ENCODE data around the gene RNF31.

RNF31 gene

GRCh38 chr14:24171422-24172260 is 24.3 kb downstream of the RNF31 start, which contains the start of gene REC8:
REC8 (plus strand) TSS chr14:24172080; CDS start chr14:24172553, 473 bp downstream.
- Histone ChIP-seq H3K36me3 (ENCODE audit: control insufficient read depth in 5 of 5, insufficient read depth in 5 of 5, low read length in 5 of 5) (peaks cover 2 to 58% (median 34%) of the 10 kb centered on the region in 5 donors), H3K9me3 (ENCODE audit: control insufficient read depth in 5 of 5, low read length in 5 of 5) (no peaks in the 10 kb centered on the region), H3K4me3 (ENCODE audit: low read depth in 1 of 5, low read length in 5 of 5) (peak within 1 kb of the TSS in 3 of 5 donors; percentile 22 to 50 (median 43)), H3K27ac (ENCODE audit: low read depth, low read length) (no peak within 1 kb of the TSS), H3K9ac (ENCODE audit: low read length in 5 of 5) (no peak within 1 kb of the TSS), H3K27me3 (ENCODE audit: control insufficient read depth in 5 of 5, insufficient read depth in 4 of 5, low read length in 5 of 5) (no peaks in the 10 kb centered on the region), H3K4me1 (ENCODE audit: control insufficient read depth in 5 of 5, insufficient read depth in 5 of 5, low read length in 5 of 5) (peaks cover 0 to 11% (median 5%) of the 10 kb centered on the region in 5 donors)

DNA sequence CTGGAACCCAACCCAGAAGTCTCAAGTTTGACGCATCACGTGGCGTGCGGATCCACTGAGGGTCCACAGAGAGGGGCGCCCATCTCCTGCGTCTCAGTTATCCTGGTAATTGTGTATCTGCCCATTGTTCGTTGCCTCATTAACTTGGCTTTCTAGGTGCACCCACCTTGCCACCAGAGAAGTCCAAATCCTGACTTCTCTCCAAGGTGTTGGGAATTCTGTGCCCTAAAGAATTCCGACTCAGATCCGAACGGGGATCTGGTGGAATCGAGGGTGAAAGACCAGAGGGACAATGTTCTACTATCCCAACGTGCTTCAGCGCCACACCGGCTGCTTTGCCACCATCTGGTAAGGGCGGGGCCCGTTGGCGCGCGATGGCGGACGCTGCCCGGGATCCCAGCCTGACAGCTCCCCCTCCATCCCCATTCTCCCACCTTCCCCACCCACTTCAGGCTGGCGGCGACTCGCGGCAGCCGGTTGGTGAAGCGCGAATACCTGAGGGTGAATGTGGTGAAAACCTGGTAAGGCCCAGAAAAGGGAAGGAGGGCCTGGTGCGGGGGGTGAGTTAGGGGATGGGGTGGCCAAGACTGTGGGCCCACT is 25.1 kb downstream of the RNF31 start:
- Histone ChIP-seq H3K9ac (ENCODE audit: low read length in 5 of 5) (no peak overlapping the region), H3K36me3 (ENCODE audit: control insufficient read depth in 5 of 5, insufficient read depth in 5 of 5, low read length in 5 of 5) (peaks cover 2 to 59% (median 36%) of the 10 kb centered on the region in 5 donors), H3K27ac (ENCODE audit: low read depth, low read length) (no peak overlapping the region), H3K4me1 (ENCODE audit: control insufficient read depth in 5 of 5, insufficient read depth in 5 of 5, low read length in 5 of 5) (peaks cover 0 to 11% (median 5%) of the 10 kb centered on the region in 5 donors), H3K9me3 (ENCODE audit: control insufficient read depth in 5 of 5, low read length in 5 of 5) (no peaks in the 10 kb centered on the region), H3K4me3 (ENCODE audit: low read depth in 1 of 5, low read length in 5 of 5) (peak overlapping the region in 2 of 5 donors; percentile 22 to 50), H3K27me3 (ENCODE audit: control insufficient read depth in 5 of 5, insufficient read depth in 4 of 5, low read length in 5 of 5) (no peaks in the 10 kb centered on the region)

- Histone ChIP-seq H3K9me3 (ENCODE audit: control insufficient read depth in 5 of 5, low read length in 5 of 5) (no peaks in the 10 kb centered on the region), H3K4me3 (ENCODE audit: low read depth in 1 of 5, low read length in 5 of 5) (no peak overlapping the region), H3K27ac (ENCODE audit: low read depth, low read length) (no peak overlapping the region), H3K36me3 (ENCODE audit: control insufficient read depth in 5 of 5, insufficient read depth in 5 of 5, low read length in 5 of 5) (peaks cover 2 to 61% (median 36%) of the 10 kb centered on the region in 5 donors), H3K27me3 (ENCODE audit: control insufficient read depth in 5 of 5, insufficient read depth in 4 of 5, low read length in 5 of 5) (no peaks in the 10 kb centered on the region), H3K4me1 (ENCODE audit: control insufficient read depth in 5 of 5, insufficient read depth in 5 of 5, low read length in 5 of 5) (peaks cover 0 to 11% (median 5%) of the 10 kb centered on the region in 5 donors), H3K9ac (ENCODE audit: low read length in 5 of 5) (no peak overlapping the region)
Observed at GRCh38 chr14:24172871-24173281, 25.6 kb downstream of the RNF31 start.

DNA sequence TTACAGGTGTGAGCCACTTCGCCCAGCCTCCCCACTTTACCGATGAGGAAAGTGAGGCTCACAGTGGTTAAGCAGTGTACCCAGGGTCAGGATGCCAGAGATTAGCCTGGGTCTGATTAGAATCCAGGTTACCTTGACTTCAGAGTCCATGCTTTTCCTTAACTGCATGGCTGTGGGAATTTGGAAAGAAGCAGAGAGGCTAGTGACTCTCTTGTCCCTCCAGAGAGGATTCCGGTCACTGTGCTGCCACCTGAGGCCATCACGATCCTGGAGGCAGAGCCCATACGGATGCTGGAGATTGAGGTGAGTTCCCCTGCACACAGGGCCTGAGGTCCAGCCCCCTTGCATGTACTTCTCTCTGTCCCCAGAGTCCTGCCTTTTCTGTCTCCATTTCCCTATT is 29.3 kb downstream of the RNF31 start:
- H3K4me3 ChIP-seq (ENCODE audit: low read depth in 1 of 5, low read length in 5 of 5): no peak overlapping the region
- H3K9me3 ChIP-seq (ENCODE audit: control insufficient read depth in 5 of 5, low read length in 5 of 5): no peaks in the 10 kb centered on the region
- peaks cover 0 to 83% (median 64%) of the 10 kb centered on the region in 5 donors for H3K36me3 ChIP-seq (ENCODE audit: control insufficient read depth in 5 of 5, insufficient read depth in 5 of 5, low read length in 5 of 5)
- no peaks in the 10 kb centered on the region for H3K27me3 ChIP-seq (ENCODE audit: control insufficient read depth in 5 of 5, insufficient read depth in 4 of 5, low read length in 5 of 5)
- H3K4me1 ChIP-seq (ENCODE audit: control insufficient read depth in 5 of 5, insufficient read depth in 5 of 5, low read length in 5 of 5): peaks cover 0 to 7% (median 5%) of the 10 kb centered on the region in 5 donors
- H3K27ac ChIP-seq (ENCODE audit: low read depth, low read length): no peak overlapping the region
- no peak overlapping the region for H3K9ac ChIP-seq (ENCODE audit: low read length in 5 of 5)

DNA sequence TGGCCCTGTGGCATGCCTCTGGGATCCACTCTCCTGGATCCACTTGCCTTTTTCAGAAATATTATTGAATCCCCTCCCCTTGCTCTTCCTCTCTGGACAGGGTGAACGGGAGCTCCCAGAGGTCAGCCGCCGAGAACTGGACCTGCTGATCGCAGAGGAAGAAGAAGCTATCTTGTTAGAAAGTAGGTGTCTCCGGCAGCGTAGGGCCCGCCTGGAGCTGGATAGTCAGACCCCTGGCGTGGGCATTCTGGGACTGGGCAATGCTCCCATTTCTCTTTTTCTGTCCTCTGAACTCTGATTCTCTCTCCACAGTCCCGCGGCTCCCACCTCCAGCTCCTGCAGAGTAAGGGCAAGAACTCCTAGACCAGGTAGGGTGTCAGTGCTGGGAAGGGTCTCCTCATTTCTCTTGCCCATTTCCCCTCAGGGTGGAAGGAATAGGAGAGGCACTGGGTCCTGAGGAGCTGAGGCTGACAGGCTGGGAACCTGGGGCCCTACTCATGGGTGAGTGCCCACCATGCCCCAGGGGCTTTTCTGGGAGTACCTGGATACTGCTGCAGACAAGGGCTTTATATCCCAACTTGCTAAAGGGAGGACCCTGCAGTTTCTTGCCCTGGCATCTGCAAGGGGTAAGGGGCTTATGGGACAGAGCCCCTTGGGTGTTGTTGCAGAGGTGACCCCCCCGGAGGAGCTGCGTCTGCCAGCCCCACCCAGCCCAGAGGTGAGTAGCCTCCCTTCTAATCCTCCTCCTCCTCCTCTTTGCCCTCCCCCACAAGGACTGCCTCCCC is 29.9 kb downstream of the RNF31 start:
- Histone ChIP-seq H3K36me3 (ENCODE audit: control insufficient read depth in 5 of 5, insufficient read depth in 5 of 5, low read length in 5 of 5) (peaks cover 0 to 89% (median 70%) of the 10 kb centered on the region in 5 donors), H3K4me3 (ENCODE audit: low read depth in 1 of 5, low read length in 5 of 5) (no peak overlapping the region), H3K9ac (ENCODE audit: low read length in 5 of 5) (no peak overlapping the region), H3K27me3 (ENCODE audit: control insufficient read depth in 5 of 5, insufficient read depth in 4 of 5, low read length in 5 of 5) (no peaks in the 10 kb centered on the region), H3K9me3 (ENCODE audit: control insufficient read depth in 5 of 5, low read length in 5 of 5) (no peaks in the 10 kb centered on the region), H3K4me1 (ENCODE audit: control insufficient read depth in 5 of 5, insufficient read depth in 5 of 5, low read length in 5 of 5) (peaks cover 0 to under 1% (median 0%) of the 10 kb centered on the region in 5 donors), H3K27ac (ENCODE audit: low read depth, low read length) (no peak overlapping the region)

DNA sequence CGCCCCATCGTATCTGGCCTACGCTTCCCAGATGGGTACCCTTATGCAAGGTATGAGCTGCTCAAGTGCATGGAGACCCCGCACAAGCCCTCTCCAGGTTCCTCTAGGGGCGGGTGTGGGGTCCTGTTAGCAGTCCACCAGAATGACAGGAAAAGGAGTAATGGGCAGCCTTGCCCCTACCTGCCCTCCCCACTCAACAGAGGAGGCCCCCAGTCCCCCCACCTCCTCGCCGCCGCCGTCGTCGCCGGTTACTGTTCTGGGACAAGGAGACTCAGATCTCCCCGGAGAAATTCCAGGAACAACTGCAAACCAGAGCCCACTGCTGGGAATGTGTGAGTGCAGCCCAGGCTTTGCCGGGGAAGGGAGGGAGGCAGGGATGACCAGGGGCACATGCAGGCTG is 30.6 kb downstream of the RNF31 start:
- H3K4me1 ChIP-seq (ENCODE audit: control insufficient read depth in 5 of 5, insufficient read depth in 5 of 5, low read length in 5 of 5): no peaks in the 10 kb centered on the region
- H3K9ac ChIP-seq (ENCODE audit: low read length in 5 of 5): no peak overlapping the region
- H3K27ac ChIP-seq (ENCODE audit: low read depth, low read length): no peak overlapping the region
- no peaks in the 10 kb centered on the region for H3K27me3 ChIP-seq (ENCODE audit: control insufficient read depth in 5 of 5, insufficient read depth in 4 of 5, low read length in 5 of 5)
- H3K9me3 ChIP-seq (ENCODE audit: control insufficient read depth in 5 of 5, low read length in 5 of 5): no peaks in the 10 kb centered on the region
- peaks cover 0 to 89% (median 73%) of the 10 kb centered on the region in 5 donors for H3K36me3 ChIP-seq (ENCODE audit: control insufficient read depth in 5 of 5, insufficient read depth in 5 of 5, low read length in 5 of 5)
- H3K4me3 ChIP-seq (ENCODE audit: low read depth in 1 of 5, low read length in 5 of 5): no peak overlapping the region

- H3K4me1 ChIP-seq (ENCODE audit: control insufficient read depth in 5 of 5, insufficient read depth in 5 of 5, low read length in 5 of 5): no peaks in the 10 kb centered on the region
Observed at GRCh38 chr14:24178399-24179178, 31.3 kb downstream of the RNF31 start.

GRCh38 chr14:24179294-24179960 is 32.1 kb downstream of the RNF31 start:
- Histone ChIP-seq H3K4me1 (ENCODE audit: control insufficient read depth in 5 of 5, insufficient read depth in 5 of 5, low read length in 5 of 5) (no peaks in the 10 kb centered on the region), H3K27ac (ENCODE audit: low read depth, low read length) (peak overlapping the region; percentile 10), H3K27me3 (ENCODE audit: control insufficient read depth in 5 of 5, insufficient read depth in 4 of 5, low read length in 5 of 5) (no peaks in the 10 kb centered on the region), H3K9me3 (ENCODE audit: control insufficient read depth in 5 of 5, low read length in 5 of 5) (no peaks in the 10 kb centered on the region), H3K9ac (ENCODE audit: low read length in 5 of 5) (peak overlapping the region in 1 of 5 donors; percentile 37), H3K4me3 (ENCODE audit: low read depth in 1 of 5, low read length in 5 of 5) (no peak overlapping the region), H3K36me3 (ENCODE audit: control insufficient read depth in 5 of 5, insufficient read depth in 5 of 5, low read length in 5 of 5) (peaks cover 0 to 94% (median 81%) of the 10 kb centered on the region in 5 donors)

More at GRCh38 chr14:24178399-24179178, 31.3 kb downstream of the RNF31 start:
- no peaks in the 10 kb centered on the region for H3K9me3 ChIP-seq (ENCODE audit: control insufficient read depth in 5 of 5, low read length in 5 of 5)
- no peak overlapping the region for H3K27ac ChIP-seq (ENCODE audit: low read depth, low read length)
- no peak overlapping the region for H3K4me3 ChIP-seq (ENCODE audit: low read depth in 1 of 5, low read length in 5 of 5)
- no peak overlapping the region for H3K9ac ChIP-seq (ENCODE audit: low read length in 5 of 5)
- H3K27me3 ChIP-seq (ENCODE audit: control insufficient read depth in 5 of 5, insufficient read depth in 4 of 5, low read length in 5 of 5): no peaks in the 10 kb centered on the region
- H3K36me3 ChIP-seq (ENCODE audit: control insufficient read depth in 5 of 5, insufficient read depth in 5 of 5, low read length in 5 of 5): peaks cover 0 to 89% (median 73%) of the 10 kb centered on the region in 5 donors

Data from subcutaneous abdominal adipose tissue (tissue), 5 donors.